Ovary (tissue), 3 donors: ENCODE data around the gene KCTD17.

ENCODE experiments used
- CTCF ChIP-seq, 3 donors: fragments of 450-650 bp in 2 of 3; fragments of 200-600 bp in 1 of 3; IDR thresholded peaks; one replicate each; pipeline versions ENCODE4 v1.5.1 to v1.8.0; 2016 to 2022; ENCODE audit warnings: antibody characterized with exemption in 3 of 3, mild to moderate bottlenecking in 1 of 3
- POLR2A ChIP-seq: fragments of 450-650 bp; IDR thresholded peaks from one replicate; pipeline ENCODE4 v1.6.1; 2017; ENCODE audit warnings: antibody characterized with exemption, mild to moderate bottlenecking, moderate library complexity
- donor health status: DM: no; HTN: no; CAD: no.

DNA sequence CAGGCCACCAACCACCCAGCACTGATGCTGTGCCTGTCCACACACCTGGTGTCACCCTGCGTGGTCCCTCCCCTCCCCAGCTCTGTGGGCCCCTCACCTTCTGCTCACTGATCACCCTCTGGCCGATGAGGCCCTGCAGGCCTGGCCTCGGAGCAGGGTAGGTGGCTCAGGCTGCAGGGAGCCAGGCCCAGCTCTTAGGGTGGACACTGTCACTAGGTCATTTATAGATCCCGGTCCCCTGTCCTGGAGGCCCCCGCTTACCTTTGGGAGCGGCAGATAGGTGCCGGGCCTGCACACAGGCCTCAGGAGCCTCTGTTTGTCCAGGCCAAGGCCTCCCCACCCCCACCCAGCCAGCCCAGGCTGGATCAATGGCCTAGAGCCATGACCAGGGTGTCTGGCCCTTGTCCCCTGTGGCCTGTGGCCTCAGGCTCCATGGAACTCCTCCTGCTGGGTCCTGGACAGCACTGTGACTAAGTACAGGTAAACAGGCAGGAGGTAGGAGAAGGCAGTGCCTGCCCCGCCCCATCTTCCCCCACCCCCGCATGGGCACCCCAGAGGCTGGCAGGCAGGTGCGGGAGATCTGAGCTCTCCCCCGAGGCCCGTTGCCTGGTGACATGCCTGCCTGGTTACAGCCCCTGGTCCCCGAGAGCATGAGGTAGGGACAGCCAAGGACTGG lies 57.8 kb downstream of the KCTD17 start, which contains the start of gene TMPRSS6:
- TF ChIP-seq CTCF (IDR thresholded peaks at IDR 0.05): no peak
- no peak for TF ChIP-seq POLR2A
